Measurements from ENCODE around the gene UNC5C. TPM values are rescaled to one million over a fixed set of nuclear protein-coding genes. Genes with fewer than 3 reads are reported as not detected.
A peak's percentile ranks its signal among the peaks of the same experiment; 100 is the strongest.

Gene UNC5C
- polyA plus RNA-seq, 1 of the 3 experiments (the other 2 are of a cell fraction) = 3.3 TPM

DNA sequence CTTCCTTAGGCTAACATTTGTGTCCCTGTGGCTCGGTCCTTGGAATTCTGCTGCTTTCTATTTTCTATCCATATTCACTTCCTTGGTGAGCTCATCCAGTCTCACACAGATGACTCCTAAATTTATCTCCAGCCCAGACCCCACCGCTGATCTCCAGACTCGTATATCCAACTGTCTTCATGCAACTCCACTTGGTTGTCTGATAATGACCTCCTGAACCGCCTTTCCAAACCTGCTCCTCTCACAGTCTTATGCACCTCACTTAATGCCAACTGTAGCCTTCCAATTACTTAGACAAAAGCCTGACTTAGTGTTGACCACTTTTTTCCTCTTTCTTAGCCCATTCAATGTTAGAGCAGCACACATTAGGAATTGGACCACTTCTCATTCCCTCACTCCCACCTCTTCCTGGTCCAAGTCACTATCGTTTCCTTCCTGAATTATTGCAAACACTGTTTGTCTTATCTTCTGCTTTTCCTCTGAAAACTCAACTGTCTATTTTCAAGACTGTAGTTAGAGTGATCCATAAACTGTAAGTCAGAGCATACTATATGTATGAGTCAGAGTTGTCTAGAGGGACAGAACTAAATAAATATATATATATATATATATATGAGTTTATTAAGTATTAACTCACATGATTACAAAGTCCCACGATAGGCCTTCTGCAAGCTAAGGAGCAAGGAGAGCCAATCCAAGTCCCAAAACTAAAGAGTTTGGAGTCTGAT is 292.5 kb downstream of the UNC5C start:
- Histone ChIP-seq H3K27me3 (ENCODE audit: insufficient read depth) (no peaks in the 10 kb centered on the region), H3K4me2 (no peak overlapping the region), H3K79me2 (ENCODE audit: insufficient read depth) (no peaks in the 10 kb centered on the region), H3K9ac (no peak overlapping the region), H3K9me3 (no peaks in the 10 kb centered on the region), H3K4me3 (ENCODE audit: low read depth in 2 of 2, low read length in 1 of 2) (no peak overlapping the region), H2AFZ (ENCODE audit: low read depth) (no peak overlapping the region; the same call in 1 of the 2 replicates), H3K4me1 (ENCODE audit: control insufficient read depth in 1 of 2, insufficient read depth in 2 of 2, low read depth in 1 of 2, low read length in 1 of 2) (peaks cover 0 to 10% of the 10 kb centered on the region in 2 experiments; a peak in 2 of 4 replicates), H3K27ac (ENCODE audit: low read depth in 2 of 2, low read length in 1 of 2) (peak overlapping the region; percentile 9 to 43; a peak in 3 of 4 replicates), H3F3A (replicated peaks; ENCODE audit: insufficient read depth) (no peaks in the 10 kb centered on the region), H4K20me1 (ENCODE audit: insufficient read depth) (no peaks in the 10 kb centered on the region), H3K9me2 (no peaks in the 10 kb centered on the region), H3K36me3 (replicated peaks in 1 of 2; ENCODE audit: control insufficient read depth in 1 of 2, insufficient read depth in 2 of 2, low read length in 1 of 2) (peaks cover 0 to 2% of the 10 kb centered on the region in 2 experiments)
- WGBS (ENCODE audit: low lambda C conversion rate) = 74% methylated on average over 6 of the region's 6 CpGs
- ChIA-PET POLR2A (no interaction called here), CTCF (interaction anchor here (0.6 kb wide), 1 partner anchor 384 kb away, joined by 4 read pairs; no protein-coding TSS in a partner anchor)
- TF ChIP-seq SMC3 (IDR thresholded peaks at IDR 0.05; ENCODE audit: low read depth, low read length) (no peak), GABPA (IDR thresholded peaks at IDR 0.05; ENCODE audit: low read depth) (no peak), YY1 (IDR thresholded peaks at IDR 0.05; ENCODE audit: low read depth) (no peak), CHD2 (IDR thresholded peaks at IDR 0.05; ENCODE audit: low read length, partially characterized antibody) (no peak), NFIC (IDR thresholded peaks at IDR 0.05; ENCODE audit: borderline replicate concordance) (no peak), RXRA (IDR thresholded peaks at IDR 0.05; ENCODE audit: borderline replicate concordance, low read depth) (no peak), FOXM1 (IDR thresholded peaks at IDR 0.05; ENCODE audit: low read depth) (no peak), RAD21 (IDR thresholded peaks at IDR 0.05; ENCODE audit: low read length) (no peak), GATA2 (CRISPR knock-in tag; IDR thresholded peaks at IDR 0.05) (no peak), NRF1 (IDR thresholded peaks at IDR 0.05; ENCODE audit: low read depth, low read length) (no peak), TEAD4 (IDR thresholded peaks at IDR 0.05; ENCODE audit: borderline replicate concordance, insufficient read depth) (no peak), TAF1 (IDR thresholded peaks at IDR 0.05; ENCODE audit: borderline replicate concordance, low read depth, low read length) (no peak)
- TF ChIP-seq, protein P1, sequence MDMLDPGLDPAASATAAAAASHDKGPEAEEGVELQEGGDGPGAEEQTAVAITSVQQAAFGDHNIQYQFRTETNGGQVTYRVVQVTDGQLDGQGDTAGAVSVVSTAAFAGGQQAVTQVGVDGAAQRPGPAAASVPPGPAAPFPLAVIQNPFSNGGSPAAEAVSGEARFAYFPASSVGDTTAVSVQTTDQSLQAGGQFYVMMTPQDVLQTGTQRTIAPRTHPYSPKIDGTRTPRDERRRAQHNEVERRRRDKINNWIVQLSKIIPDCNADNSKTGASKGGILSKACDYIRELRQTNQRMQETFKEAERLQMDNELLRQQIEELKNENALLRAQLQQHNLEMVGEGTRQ (IDR thresholded peaks at IDR 0.05; ENCODE audit: borderline replicate concordance, low read depth, low read length) = no peak
- no peak for DNase-seq

DNA sequence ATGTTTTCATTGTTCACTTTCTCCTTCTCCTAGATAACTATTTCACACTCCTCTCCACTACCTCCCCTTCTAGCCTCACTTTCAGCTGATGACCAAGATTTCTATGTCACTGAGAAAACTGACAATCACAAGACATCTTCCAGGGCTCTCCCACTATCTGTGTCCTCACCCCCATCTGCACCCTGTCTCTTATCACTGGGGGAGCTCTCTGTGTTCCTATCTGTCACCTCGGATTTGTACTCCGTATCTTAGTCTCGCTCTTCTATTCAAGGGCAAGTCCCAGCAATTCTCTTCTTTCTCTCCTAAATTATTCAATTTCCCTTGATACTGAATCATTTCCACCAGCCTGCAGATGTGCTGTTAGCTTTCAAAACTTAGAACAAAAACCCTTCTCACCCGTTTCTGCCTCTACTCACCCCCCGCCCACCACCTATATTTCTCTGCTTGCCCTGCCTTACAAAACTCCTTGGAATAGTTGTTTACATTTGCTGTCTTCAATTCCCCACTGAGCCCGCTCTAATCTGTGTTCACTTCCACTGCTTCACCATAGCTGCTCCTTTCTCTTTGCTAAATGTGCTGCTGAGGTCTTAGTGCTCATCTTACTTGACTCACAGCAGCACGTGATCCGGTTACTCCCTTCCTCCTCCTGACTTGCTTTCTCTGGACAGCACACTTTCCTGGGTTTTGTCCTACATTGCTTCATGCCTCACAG is 293.2 kb downstream of the UNC5C start:
- no peak overlapping the region for H3K9ac ChIP-seq
- H3K4me3 ChIP-seq (ENCODE audit: low read depth in 2 of 2, low read length in 1 of 2) = no peak overlapping the region
- DNase-seq = no peak
- no peaks in the 10 kb centered on the region for H4K20me1 ChIP-seq (ENCODE audit: insufficient read depth)
- CTCF ChIA-PET = interaction anchor here (0.6 kb wide), 1 partner anchor 383 kb away, joined by 4 read pairs; no protein-coding TSS in a partner anchor
- WGBS (ENCODE audit: low lambda C conversion rate) = 88% methylated on average over 8 of the region's 8 CpGs
- H2AFZ ChIP-seq (ENCODE audit: low read depth) = no peak overlapping the region; the same call in 1 of the 2 replicates
- H3K4me2 ChIP-seq = no peak overlapping the region
- POLR2A ChIA-PET = no interaction called here
- H3K79me2 ChIP-seq (ENCODE audit: insufficient read depth) = no peaks in the 10 kb centered on the region
- no peaks in the 10 kb centered on the region for H3K9me3 ChIP-seq
- H3K4me1 ChIP-seq (ENCODE audit: control insufficient read depth in 1 of 2, insufficient read depth in 2 of 2, low read depth in 1 of 2, low read length in 1 of 2) = peaks cover 0 to 10% of the 10 kb centered on the region in 2 experiments; a peak in 2 of 4 replicates
- H3K9me2 ChIP-seq = no peaks in the 10 kb centered on the region
- peaks cover 0 to 5% of the 10 kb centered on the region in 2 experiments for H3K36me3 ChIP-seq (replicated peaks in 1 of 2; ENCODE audit: control insufficient read depth in 1 of 2, insufficient read depth in 2 of 2, low read length in 1 of 2)
- TF ChIP-seq, protein P2, sequence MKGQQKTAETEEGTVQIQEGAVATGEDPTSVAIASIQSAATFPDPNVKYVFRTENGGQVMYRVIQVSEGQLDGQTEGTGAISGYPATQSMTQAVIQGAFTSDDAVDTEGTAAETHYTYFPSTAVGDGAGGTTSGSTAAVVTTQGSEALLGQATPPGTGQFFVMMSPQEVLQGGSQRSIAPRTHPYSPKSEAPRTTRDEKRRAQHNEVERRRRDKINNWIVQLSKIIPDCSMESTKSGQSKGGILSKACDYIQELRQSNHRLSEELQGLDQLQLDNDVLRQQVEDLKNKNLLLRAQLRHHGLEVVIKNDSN (IDR thresholded peaks at IDR 0.05; ENCODE audit: borderline replicate concordance, low read depth) = peak; percentile 79; the same call in 1 of the 2 replicates
- TF ChIP-seq, protein P3, sequence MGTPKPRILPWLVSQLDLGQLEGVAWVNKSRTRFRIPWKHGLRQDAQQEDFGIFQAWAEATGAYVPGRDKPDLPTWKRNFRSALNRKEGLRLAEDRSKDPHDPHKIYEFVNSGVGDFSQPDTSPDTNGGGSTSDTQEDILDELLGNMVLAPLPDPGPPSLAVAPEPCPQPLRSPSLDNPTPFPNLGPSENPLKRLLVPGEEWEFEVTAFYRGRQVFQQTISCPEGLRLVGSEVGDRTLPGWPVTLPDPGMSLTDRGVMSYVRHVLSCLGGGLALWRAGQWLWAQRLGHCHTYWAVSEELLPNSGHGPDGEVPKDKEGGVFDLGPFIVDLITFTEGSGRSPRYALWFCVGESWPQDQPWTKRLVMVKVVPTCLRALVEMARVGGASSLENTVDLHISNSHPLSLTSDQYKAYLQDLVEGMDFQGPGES (IDR thresholded peaks at IDR 0.05; ENCODE audit: low read depth, low read length) = no peak
- H3F3A ChIP-seq (replicated peaks; ENCODE audit: insufficient read depth) = no peaks in the 10 kb centered on the region
- peak overlapping the region in 1 of 2 experiments; percentile 43; a peak in 3 of 4 replicates for H3K27ac ChIP-seq (ENCODE audit: low read depth in 2 of 2, low read length in 1 of 2)
- no peaks in the 10 kb centered on the region for H3K27me3 ChIP-seq (ENCODE audit: insufficient read depth)
